ENCODE results near the gene EBNA1BP2. TPM values are rescaled to one million over a fixed set of nuclear protein-coding genes. Genes with fewer than 3 reads are reported as not detected.

EBNA1BP2 gene
- total and polyA plus RNA-seq, 2 of the 13 experiments (the other 11 are each of a cell fraction or from before 2014, with no cell fraction given), result 27.1 to 102 TPM

DNA sequence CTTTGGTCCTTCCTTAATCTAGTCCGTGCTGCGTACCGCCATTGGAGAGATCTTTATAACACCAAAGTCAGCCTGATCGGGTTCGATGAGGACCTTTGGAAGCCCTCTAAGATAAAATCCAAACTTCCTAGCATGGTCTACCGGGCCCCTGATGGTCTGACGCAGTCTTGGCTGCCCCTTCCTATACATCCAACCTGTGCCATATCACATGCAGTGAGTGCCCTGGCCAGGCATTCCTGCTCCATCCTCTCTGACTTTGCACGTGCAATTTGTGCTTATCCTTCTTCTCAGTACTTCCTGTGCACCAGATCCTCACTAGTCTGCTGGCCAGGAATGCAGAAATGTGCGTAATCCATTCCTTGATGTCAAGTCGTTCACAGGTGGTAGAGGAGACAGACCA lies 45.7 kb upstream of the EBNA1BP2 start:
- TF ChIP-seq CBFB (CRISPR knock-in tag; IDR thresholded peaks at IDR 0.05), result no peak
- TF ChIP-seq PTBP1 (IDR thresholded peaks at IDR 0.05; ENCODE audit: low read depth, low read length, poor library complexity, severe bottlenecking), result no peak
- no peak for TF ChIP-seq SMAD1 (CRISPR knock-in tag; IDR thresholded peaks at IDR 0.05; ENCODE audit: borderline replicate concordance, low read depth)
- TF ChIP-seq, protein P1, sequence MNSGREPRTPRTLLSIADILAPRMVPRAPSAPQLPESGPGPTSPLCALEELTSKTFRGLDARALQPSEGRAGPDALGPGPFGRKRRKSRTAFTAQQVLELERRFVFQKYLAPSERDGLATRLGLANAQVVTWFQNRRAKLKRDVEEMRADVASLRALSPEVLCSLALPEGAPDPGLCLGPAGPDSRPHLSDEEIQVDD (CRISPR knock-in tag; IDR thresholded peaks at IDR 0.05; ENCODE audit: borderline replicate concordance), result no peak
- TF ChIP-seq ZNF30 (CRISPR knock-in tag; IDR thresholded peaks at IDR 0.05), result no peak
- TF ChIP-seq ZNF761 (CRISPR knock-in tag; conservative IDR thresholded peaks at IDR 0.05), result no peak
- TF ChIP-seq, protein P2, sequence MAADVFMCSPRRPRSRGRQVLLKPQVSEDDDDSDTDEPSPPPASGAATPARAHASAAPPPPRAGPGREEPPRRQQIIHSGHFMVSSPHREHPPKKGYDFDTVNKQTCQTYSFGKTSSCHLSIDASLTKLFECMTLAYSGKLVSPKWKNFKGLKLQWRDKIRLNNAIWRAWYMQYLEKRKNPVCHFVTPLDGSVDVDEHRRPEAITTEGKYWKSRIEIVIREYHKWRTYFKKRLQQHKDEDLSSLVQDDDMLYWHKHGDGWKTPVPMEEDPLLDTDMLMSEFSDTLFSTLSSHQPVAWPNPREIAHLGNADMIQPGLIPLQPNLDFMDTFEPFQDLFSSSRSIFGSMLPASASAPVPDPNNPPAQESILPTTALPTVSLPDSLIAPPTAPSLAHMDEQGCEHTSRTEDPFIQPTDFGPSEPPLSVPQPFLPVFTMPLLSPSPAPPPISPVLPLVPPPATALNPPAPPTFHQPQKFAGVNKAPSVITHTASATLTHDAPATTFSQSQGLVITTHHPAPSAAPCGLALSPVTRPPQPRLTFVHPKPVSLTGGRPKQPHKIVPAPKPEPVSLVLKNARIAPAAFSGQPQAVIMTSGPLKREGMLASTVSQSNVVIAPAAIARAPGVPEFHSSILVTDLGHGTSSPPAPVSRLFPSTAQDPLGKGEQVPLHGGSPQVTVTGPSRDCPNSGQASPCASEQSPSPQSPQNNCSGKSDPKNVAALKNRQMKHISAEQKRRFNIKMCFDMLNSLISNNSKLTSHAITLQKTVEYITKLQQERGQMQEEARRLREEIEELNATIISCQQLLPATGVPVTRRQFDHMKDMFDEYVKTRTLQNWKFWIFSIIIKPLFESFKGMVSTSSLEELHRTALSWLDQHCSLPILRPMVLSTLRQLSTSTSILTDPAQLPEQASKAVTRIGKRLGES (CRISPR knock-in tag; IDR thresholded peaks at IDR 0.05; ENCODE audit: borderline replicate concordance), result no peak
- TF ChIP-seq LCORL (IDR thresholded peaks at IDR 0.05), result no peak
- no peak for TF ChIP-seq LCORL (CRISPR knock-in tag; IDR thresholded peaks at IDR 0.05)
- no peak for TF ChIP-seq THAP11 (CRISPR knock-in tag; IDR thresholded peaks at IDR 0.05)
- no peak for TF ChIP-seq MTF2 (CRISPR knock-in tag; IDR thresholded peaks at IDR 0.05; ENCODE audit: borderline replicate concordance)
- no peak for TF ChIP-seq RFX3 (CRISPR knock-in tag; IDR thresholded peaks at IDR 0.05)
- TF ChIP-seq KDM6A (CRISPR knock-in tag; IDR thresholded peaks at IDR 0.05; ENCODE audit: low read depth), result no peak
- no peak for TF ChIP-seq SIN3B (IDR thresholded peaks at IDR 0.05; ENCODE audit: low read length)
- TF ChIP-seq DPF2 (CRISPR knock-in tag; IDR thresholded peaks at IDR 0.05; ENCODE audit: borderline replicate concordance, low read depth), result no peak
- H2AFZ ChIP-seq (ENCODE audit: low read length), result no peak overlapping the region
- intact Hi-C loops (cut with micrococcal nuclease; ENCODE audit: unreplicated experiment), result no loop called here
- no peak overlapping the region for H3K27ac ChIP-seq (ENCODE audit: extremely low read length, insufficient read depth, low read length)
- peaks cover 11 to 23% of the 10 kb centered on the region in 2 experiments; a peak in 3 of 5 replicates for H3K27me3 ChIP-seq (ENCODE audit: control insufficient read depth in 1 of 2, insufficient read depth in 2 of 2, low read length in 2 of 2)
- in situ Hi-C loops (cut with HindIII; ENCODE audit: extremely low pct_ligation_motif_present, low pct_unique_long_range_greater_than_20kb), result no loop called here
- ATAC-seq (no peak), FAIRE-seq (no peak), DNase-seq (ENCODE audit: low spot score) (no peak)
- H3K4me2 ChIP-seq (ENCODE audit: low read depth, low read length), result no peak overlapping the region
- no peaks in the 10 kb centered on the region for H3K9me3 ChIP-seq (ENCODE audit: low read length)
- BruUV-seq (replicated peaks), result no TSS peak
- POLR2A ChIA-PET, result no interaction called here
- no peak overlapping the region for H3K9ac ChIP-seq (ENCODE audit: insufficient read depth, low read depth, low read length)
- 61% methylated on average over 10 of the region's 10 CpGs for WGBS (ENCODE audit: low lambda C conversion rate)
- no peaks in the 10 kb centered on the region for H3K36me3 ChIP-seq (replicated peaks in 1 of 2; ENCODE audit: control insufficient read depth in 1 of 2, insufficient read depth in 2 of 2, low read length in 2 of 2)
- no peaks in the 10 kb centered on the region for H4K20me1 ChIP-seq (ENCODE audit: insufficient read depth, low read length)
- CTCF ChIA-PET (ENCODE audit: low intra/inter-chr PET ratio, low total read pairs), result no interaction called here
- H3K4me3 ChIP-seq (replicated peaks in 1 of 3; ENCODE audit: insufficient read depth in 1 of 3, low read depth in 2 of 3, low read length in 3 of 3), result no peak overlapping the region
- no peaks in the 10 kb centered on the region for H3K79me2 ChIP-seq (ENCODE audit: insufficient read depth, low read length)
- peaks cover 19% of the 10 kb centered on the region for H3K4me1 ChIP-seq (ENCODE audit: insufficient read depth, low read length)
